HK-2 (cell line): ENCODE results near the gene ADIPOR2.
A peak's percentile ranks its signal among the peaks of the same experiment; 100 is the strongest.

ENCODE experiments used
- DNase-seq: peaks from one replicate; pipeline ENCODE4 v3.0.0-alpha.2; 2018; ENCODE audit not compliant: unreplicated experiment

Gene ADIPOR2

GRCh38 chr12:1830981-1831963 is 140.4 kb downstream of the ADIPOR2 start:
- DNase-seq: peak; percentile 42

- no peak for DNase-seq
Measured at GRCh38 chr12:1832801-1833595, 142.1 kb downstream of the ADIPOR2 start.

- no peak for DNase-seq
Measured at GRCh38 chr12:1833596-1834028, 142.7 kb downstream of the ADIPOR2 start.

GRCh38 chr12:1834186-1834925 is 143.5 kb downstream of the ADIPOR2 start:
- no peak for DNase-seq

- no peak for DNase-seq
Measured at GRCh38 chr12:1835211-1836131, 144.6 kb downstream of the ADIPOR2 start.

- no peak for DNase-seq
Measured at GRCh38 chr12:1836241-1836803, 145.5 kb downstream of the ADIPOR2 start.

GRCh38 chr12:1836854-1837421 is 146.1 kb downstream of the ADIPOR2 start:
- DNase-seq: no peak

- DNase-seq: no peak
Measured at GRCh38 chr12:1837541-1838204, 146.8 kb downstream of the ADIPOR2 start.
